Measurements from ENCODE around the gene TAS2R31.

Gene TAS2R31

DNA sequence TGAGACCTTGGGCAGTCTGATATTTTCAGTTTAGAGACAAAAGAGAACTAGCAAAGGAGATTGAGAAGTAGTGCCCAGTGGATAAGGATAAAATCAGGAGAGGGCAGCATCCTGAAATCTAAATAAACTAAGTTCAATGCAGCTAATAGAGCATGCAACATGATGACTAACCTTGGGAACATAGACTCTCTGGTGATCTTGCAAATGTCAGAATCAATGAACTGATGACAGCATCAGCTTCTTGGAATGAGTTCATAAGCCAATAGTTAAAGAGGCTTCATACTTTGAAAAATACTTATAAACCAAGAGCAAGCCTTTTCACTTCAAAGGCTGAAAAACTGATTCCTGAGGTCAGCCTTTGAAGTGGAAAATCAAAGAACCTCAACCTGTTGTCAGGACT is 17.0 kb downstream of the TAS2R31 start:
- DNase-seq (ENCODE audit: low read depth, low spot score): peak; percentile 1
- CTCF ChIA-PET: interaction anchor here (0.6 kb wide), 1 partner anchor 40 kb away, joined by 3 read pairs; no protein-coding TSS in a partner anchor
- TF ChIP-seq, protein P1, sequence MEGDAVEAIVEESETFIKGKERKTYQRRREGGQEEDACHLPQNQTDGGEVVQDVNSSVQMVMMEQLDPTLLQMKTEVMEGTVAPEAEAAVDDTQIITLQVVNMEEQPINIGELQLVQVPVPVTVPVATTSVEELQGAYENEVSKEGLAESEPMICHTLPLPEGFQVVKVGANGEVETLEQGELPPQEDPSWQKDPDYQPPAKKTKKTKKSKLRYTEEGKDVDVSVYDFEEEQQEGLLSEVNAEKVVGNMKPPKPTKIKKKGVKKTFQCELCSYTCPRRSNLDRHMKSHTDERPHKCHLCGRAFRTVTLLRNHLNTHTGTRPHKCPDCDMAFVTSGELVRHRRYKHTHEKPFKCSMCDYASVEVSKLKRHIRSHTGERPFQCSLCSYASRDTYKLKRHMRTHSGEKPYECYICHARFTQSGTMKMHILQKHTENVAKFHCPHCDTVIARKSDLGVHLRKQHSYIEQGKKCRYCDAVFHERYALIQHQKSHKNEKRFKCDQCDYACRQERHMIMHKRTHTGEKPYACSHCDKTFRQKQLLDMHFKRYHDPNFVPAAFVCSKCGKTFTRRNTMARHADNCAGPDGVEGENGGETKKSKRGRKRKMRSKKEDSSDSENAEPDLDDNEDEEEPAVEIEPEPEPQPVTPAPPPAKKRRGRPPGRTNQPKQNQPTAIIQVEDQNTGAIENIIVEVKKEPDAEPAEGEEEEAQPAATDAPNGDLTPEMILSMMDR (IDR thresholded peaks at IDR 0.05; ENCODE audit: insufficient read depth, low read length, missing control alignments): no peak
- no peak overlapping the region for H3K4me3 ChIP-seq (ENCODE audit: low read depth, low read length)
- POLR2A ChIA-PET: no interaction called here

DNA sequence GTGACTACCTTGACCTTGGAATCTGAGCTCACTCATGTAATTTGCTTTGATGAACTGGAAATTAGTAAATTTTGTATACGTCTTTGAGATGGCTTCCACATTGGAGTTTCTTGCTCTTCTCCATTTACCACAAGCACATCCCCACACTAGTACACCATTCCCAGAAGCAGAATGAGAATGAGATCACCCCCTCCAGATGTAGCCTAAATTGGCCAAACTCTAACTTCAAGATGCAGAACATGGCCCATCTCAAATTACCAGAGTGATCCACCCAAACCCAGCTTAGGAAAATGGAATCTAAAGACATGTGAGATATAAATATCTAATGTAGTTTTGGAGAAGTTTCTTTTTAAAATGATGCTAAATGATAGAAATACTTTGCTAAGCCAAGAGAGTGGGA is 23.6 kb downstream of the TAS2R31 start:
- CTCF ChIA-PET: no interaction called here
- no peak overlapping the region for H3K4me3 ChIP-seq (ENCODE audit: low read depth, low read length)
- TF ChIP-seq, protein P1 (IDR thresholded peaks at IDR 0.05; ENCODE audit: insufficient read depth, low read length, missing control alignments): no peak
- DNase-seq (ENCODE audit: low read depth, low spot score): no peak
- POLR2A ChIA-PET: no interaction called here

DNA sequence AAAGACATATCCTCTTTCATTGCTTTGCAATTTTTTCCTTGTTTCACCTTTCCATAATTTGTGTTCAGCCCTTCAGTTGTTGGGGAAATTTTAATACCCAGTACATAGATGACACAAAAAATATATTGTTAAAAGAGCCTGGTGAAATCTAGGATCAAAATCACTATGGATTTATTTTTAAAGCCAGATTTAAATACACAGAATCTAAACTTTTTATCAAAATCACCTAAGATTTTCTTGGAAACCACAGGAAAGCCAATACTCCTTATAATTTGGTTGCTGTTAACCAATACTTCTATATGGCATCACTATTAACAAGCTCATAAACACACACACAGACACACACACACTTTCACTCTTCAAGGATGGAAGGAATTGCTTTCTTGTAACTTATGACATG is 33.0 kb downstream of the TAS2R31 start, which contains the start of gene TAS2R20:
TSS of gene TAS2R20 (minus strand) at position 101 of the 400 bp plus-strand sequence. CDS start 429 bp downstream, outside the sequence.
- DNase-seq (ENCODE audit: low read depth, low spot score): no peak
- TF ChIP-seq, protein P1 (IDR thresholded peaks at IDR 0.05; ENCODE audit: insufficient read depth, low read length, missing control alignments): no peak
- no peak within 1 kb of the TSS for H3K4me3 ChIP-seq (ENCODE audit: low read depth, low read length)
- CTCF ChIA-PET: no interaction called here
- POLR2A ChIA-PET: no interaction called here

DNA sequence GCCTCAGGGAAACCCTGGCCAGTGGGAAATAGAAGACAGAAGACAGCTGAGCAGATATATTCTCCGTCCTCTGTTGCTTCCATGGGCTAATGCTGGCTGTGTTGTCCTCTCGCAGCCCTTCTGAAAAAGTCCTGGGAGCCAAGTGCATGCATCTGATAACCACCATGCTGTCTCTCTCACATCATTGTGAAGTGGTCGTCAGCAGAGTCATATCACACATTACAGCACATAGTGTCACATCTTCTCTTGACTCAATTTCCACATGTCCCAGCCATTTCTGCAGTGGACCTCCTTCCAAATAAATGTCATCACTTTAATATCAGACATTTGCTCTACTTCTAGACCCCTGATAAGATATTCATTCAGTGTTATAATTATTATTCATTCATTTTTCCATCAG is 36.9 kb downstream of the TAS2R31 start:
- no peak for DNase-seq (ENCODE audit: low read depth, low spot score)
- TF ChIP-seq, protein P1 (IDR thresholded peaks at IDR 0.05; ENCODE audit: insufficient read depth, low read length, missing control alignments): no peak
- H3K4me3 ChIP-seq (ENCODE audit: low read depth, low read length): no peak overlapping the region
- ChIA-PET POLR2A (no interaction called here), CTCF (no interaction called here)

GRCh38 chr12:10989107-10989506 is 42.1 kb downstream of the TAS2R31 start:
- POLR2A ChIA-PET: no interaction called here

DNA sequence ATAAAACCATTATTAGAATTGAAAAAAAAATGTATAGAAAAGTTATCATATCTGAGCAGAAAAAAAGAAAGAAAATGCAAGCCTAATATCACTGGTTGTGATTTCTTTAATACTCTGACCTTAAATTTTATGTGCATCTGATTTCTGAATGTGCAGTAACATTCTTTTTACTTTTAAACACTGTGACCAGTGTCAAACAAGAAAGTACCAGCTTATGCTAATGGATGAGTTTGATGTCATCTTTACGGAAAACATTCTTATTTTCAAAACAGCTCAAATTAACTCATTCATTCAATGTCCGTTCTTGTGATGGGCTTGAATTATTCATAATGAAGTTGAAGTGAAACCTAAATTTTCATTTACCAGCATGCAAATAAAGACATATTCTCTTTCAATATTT is 44.4 kb downstream of the TAS2R31 start, which contains the start of gene TAS2R50:
TSS of gene TAS2R50 (minus strand) at position 101 of the 400 bp plus-strand sequence. CDS start at position 49, 52 bp downstream.
- DNase-seq (ENCODE audit: low read depth, low spot score): no peak
- H3K4me3 ChIP-seq (ENCODE audit: low read depth, low read length): no peak within 1 kb of the TSS
- ChIA-PET POLR2A (no interaction called here), CTCF (no interaction called here)
- TF ChIP-seq, protein P1 (IDR thresholded peaks at IDR 0.05; ENCODE audit: insufficient read depth, low read length, missing control alignments): no peak

More at GRCh38 chr12:10989107-10989506, 42.1 kb downstream of the TAS2R31 start:
- no peak for DNase-seq (ENCODE audit: low read depth, low spot score)
- TF ChIP-seq, protein P1 (IDR thresholded peaks at IDR 0.05; ENCODE audit: insufficient read depth, low read length, missing control alignments): no peak
- CTCF ChIA-PET: no interaction called here
- no peak overlapping the region for H3K4me3 ChIP-seq (ENCODE audit: low read depth, low read length)
